GM12878 (cell line): ENCODE data around the gene BRCA1. TPM values are rescaled to one million over a fixed set of nuclear protein-coding genes. Genes with fewer than 3 reads are reported as not detected.

Experiments used
- ATF2 ChIP-seq: IDR thresholded peaks from 2 replicates; pipeline ENCODE4 v1.6.1; 2012; ENCODE audit warnings: low read length, inconsistent platforms
- ATF7 ChIP-seq: fragments of 450-650 bp; IDR thresholded peaks from 2 replicates; pipeline ENCODE4 v1.6.1; 2016; ENCODE audit warnings: low read depth, mild to moderate bottlenecking
- BHLHE40 ChIP-seq, 2 experiments: fragments of 450-650 bp in 1 of 2; IDR thresholded peaks; 2 replicates each; pipeline ENCODE4 v1.6.1; 2011 to 2017; ENCODE audit warnings: low read depth in 2 of 2, borderline replicate concordance in 1 of 2, improper control_type of control experiment in 1 of 2, low read length in 1 of 2, mild to moderate bottlenecking in 1 of 2
- BRCA1 ChIP-seq: IDR thresholded peaks from 2 replicates; pipeline ENCODE4 v1.6.1; 2011; ENCODE audit warnings: low read depth, low read length, improper control_type of control experiment
- CBFB ChIP-seq: IDR thresholded peaks from 2 replicates; pipeline ENCODE4 v1.6.1; 2016; ENCODE audit warnings: antibody characterized with exemption, low read depth
- CTCF ChIP-seq, 3 experiments: IDR thresholded peaks in 2 of 3; conservative IDR thresholded peaks in 1 of 3; 2 replicates each; pipeline ENCODE4 v1.5.1; 2011; ENCODE audit warnings: low read depth in 3 of 3, low read length in 3 of 3, mild to moderate bottlenecking in 3 of 3, control low read depth in 2 of 3, moderate library complexity in 2 of 3, inconsistent platforms in 1 of 3, mixed read lengths in 1 of 3; ENCODE audit not compliant: control insufficient read depth in 2 of 3, insufficient read depth in 1 of 3; ENCODE audit errors: extremely low read depth in 1 of 3
- HDAC6 ChIP-seq: fragments of 200-600 bp; sonication (generic); IDR thresholded peaks from one replicate; pipeline ENCODE4 v1.8.0; 2017; ENCODE audit warnings: antibody characterized with exemption; ENCODE audit not compliant: unreplicated experiment
- KAT2A ChIP-seq: conservative IDR thresholded peaks from 2 replicates; pipeline ENCODE4 v1.6.1; 2011; ENCODE audit warnings: low read depth, low read length; ENCODE audit not compliant: control insufficient read depth
- MTA2 ChIP-seq: fragments of 450-650 bp; IDR thresholded peaks from 2 replicates; pipeline ENCODE4 v1.6.1; 2016; ENCODE audit warnings: low read depth, mild to moderate bottlenecking, moderate library complexity
- NKRF ChIP-seq: fragments of 450-650 bp; conservative IDR thresholded peaks from 2 replicates; pipeline ENCODE4 v1.6.1; 2017; ENCODE audit warnings: mild to moderate bottlenecking, moderate library complexity
- PKNOX1 ChIP-seq: fragments of 450-650 bp; IDR thresholded peaks from 2 replicates; pipeline ENCODE4 v1.6.1; 2016; ENCODE audit warnings: mild to moderate bottlenecking
- POU2F2 ChIP-seq: IDR thresholded peaks from 3 replicates; pipeline ENCODE4 v1.6.1; 2011; ENCODE audit warnings: low read depth, mild to moderate bottlenecking, low read length, borderline replicate concordance
- RAD21 ChIP-seq: IDR thresholded peaks from 2 replicates; pipeline ENCODE4 v1.6.1; 2011; ENCODE audit warnings: mild to moderate bottlenecking, low read depth, low read length, moderate library complexity; ENCODE audit not compliant: insufficient read depth
- RELA ChIP-seq: fragments of 450-650 bp; IDR thresholded peaks from 2 replicates; pipeline ENCODE4 v1.8.0; 2014; ENCODE audit warnings: borderline replicate concordance; ENCODE audit not compliant: partially characterized antibody
- SMAD1 ChIP-seq: fragments of 450-650 bp; IDR thresholded peaks from 2 replicates; pipeline ENCODE4 v1.6.1; 2018; ENCODE audit warnings: mild to moderate bottlenecking, low read depth; ENCODE audit not compliant: partially characterized antibody
- STAT3 ChIP-seq: IDR thresholded peaks from 2 replicates; pipeline ENCODE4 v1.6.1; 2011; ENCODE audit warnings: low read depth, low read length, improper control_type of control experiment
- TARDBP ChIP-seq: IDR thresholded peaks from 2 replicates; pipeline ENCODE4 v1.6.1; 2016; ENCODE audit warnings: borderline replicate concordance
- ZNF384 ChIP-seq: IDR thresholded peaks from 2 replicates; pipeline ENCODE4 v1.6.1; 2012; ENCODE audit warnings: low read depth, mild to moderate bottlenecking, low read length, improper control_type of control experiment, borderline replicate concordance
- ZSCAN29 ChIP-seq: fragments of 450-650 bp; IDR thresholded peaks from 2 replicates; pipeline ENCODE4 v1.6.1; 2017; ENCODE audit warnings: mild to moderate bottlenecking, moderate library complexity
- polyA plus RNA-seq, 11 experiments: library from polyadenylated mRNA; depleted of rRNA in 4 of 11; unstranded in 6 of 11; stranded (reverse) in 5 of 11; fragments of >200 nt; fragmentation: Nextera tagmentation in 4 of 11; fragmentation: Illumina TruSeq in 1 of 11; extraction: Ambion mirVana in 4 of 11; extraction: Trizol in 1 of 11; gene quantifications; 1 replicate in 1 of 11; 2 replicates in 10 of 11; pipeline versions ENCODE4 v1.2.1 to v1.2.3, GENCODE V29; 2011 to 2016; ENCODE audit warnings: inconsistent platforms in 2 of 11, missing spikeins in 2 of 11, low read depth in 1 of 11
- total RNA-seq, 4 experiments: library from RNA; depleted of rRNA in 3 of 4; stranded (reverse); fragments of >200 nt in 3 of 4; fragmentation: Illumina TruSeq in 1 of 4; extraction: Trizol in 1 of 4; gene quantifications; 2 replicates each; pipeline versions ENCODE4 v1.2.1 to v1.2.3, GENCODE V29; 2013 to 2021
- TF ChIP-seq, protein P1 (sequence below): IDR thresholded peaks from 2 replicates; pipeline ENCODE4 v1.6.1; 2011; ENCODE audit warnings: borderline replicate concordance, low read depth, mild to moderate bottlenecking, moderate library complexity, mixed read lengths, low read length; ENCODE audit not compliant: insufficient read depth; ENCODE audit errors: extremely low read length

Gene BRCA1
- total and polyA plus RNA-seq, 10 of the 15 experiments (the other 5 are each of a cell fraction or from before 2014, with no cell fraction given), result 16.8 to 71.2 (median 44.2) TPM

DNA sequence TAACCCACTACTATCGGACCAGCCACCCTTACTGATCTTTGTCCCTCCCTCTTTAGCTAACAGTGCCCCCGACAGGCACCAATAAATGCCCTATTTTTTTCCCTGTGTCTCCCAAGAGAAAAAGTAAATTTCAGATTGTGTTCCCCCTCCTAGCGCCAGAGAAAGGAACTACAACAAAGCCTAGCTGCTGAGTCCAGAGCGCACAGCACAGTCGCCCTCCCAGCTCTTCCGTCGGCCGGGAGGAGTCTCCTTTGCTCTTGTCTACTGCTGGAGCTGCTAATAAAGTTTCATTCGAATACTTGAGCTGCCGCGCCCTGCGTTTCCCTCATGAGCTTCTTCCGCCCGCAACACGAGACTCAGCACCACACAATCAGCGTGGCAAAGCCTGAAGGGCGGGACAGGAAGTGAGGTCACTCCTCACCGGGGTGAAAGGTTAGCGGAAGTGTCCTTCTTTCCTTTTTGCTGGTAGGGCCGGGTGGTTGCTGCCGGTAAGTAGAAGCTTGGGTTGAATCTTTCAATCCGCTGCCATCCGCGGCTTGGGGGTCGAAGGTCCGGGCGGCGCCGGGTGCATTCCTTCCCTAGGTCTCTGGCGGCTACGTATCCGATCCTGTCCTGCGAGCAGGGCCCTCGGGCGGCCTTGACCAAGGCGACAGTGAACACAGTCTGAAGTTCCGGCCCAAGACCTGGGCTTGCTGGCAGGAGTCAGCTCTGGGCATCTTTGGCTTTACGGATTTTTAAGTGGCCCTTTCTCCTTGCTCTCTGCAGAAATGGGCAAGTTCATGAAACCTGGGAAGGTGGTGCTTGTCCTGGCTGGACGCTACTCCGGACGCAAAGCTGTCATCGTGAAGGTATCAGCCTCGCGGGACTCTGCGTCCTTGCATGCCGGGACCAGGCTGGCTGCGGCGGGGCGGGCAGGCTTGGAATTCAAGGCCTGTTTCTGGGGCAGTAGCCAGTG lies 126.9 kb downstream of the BRCA1 start, which contains the start of gene RPL27 (continued):
- no peak; the same call in 1 of the 2 replicates for TF ChIP-seq KAT2A
- TF ChIP-seq MTA2, result peak; percentile 91
- peak; percentile 61; the same call in 1 of the 2 replicates for TF ChIP-seq PKNOX1
- TF ChIP-seq, protein P1, sequence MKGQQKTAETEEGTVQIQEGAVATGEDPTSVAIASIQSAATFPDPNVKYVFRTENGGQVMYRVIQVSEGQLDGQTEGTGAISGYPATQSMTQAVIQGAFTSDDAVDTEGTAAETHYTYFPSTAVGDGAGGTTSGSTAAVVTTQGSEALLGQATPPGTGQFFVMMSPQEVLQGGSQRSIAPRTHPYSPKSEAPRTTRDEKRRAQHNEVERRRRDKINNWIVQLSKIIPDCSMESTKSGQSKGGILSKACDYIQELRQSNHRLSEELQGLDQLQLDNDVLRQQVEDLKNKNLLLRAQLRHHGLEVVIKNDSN, result peak; percentile 53
- peak; percentile 79 for TF ChIP-seq ATF2
- peak; percentile 70 for TF ChIP-seq SMAD1
- TF ChIP-seq RELA, result peak; percentile 83
- TF ChIP-seq POU2F2, result peak; percentile 93; the same call in 2 of the 3 replicates
- TF ChIP-seq BHLHE40 (IDR thresholded peaks at IDR 0.05; ENCODE audit: borderline replicate concordance in 1 of 2, low read depth in 2 of 2, low read length in 1 of 2), result peak; percentile 97 to 98
- peak; percentile 83 to 89 (median 88) for TF ChIP-seq CTCF (IDR thresholded peaks at IDR 0.05 in 2 of 3, conservative IDR thresholded peaks at IDR 0.05 in 1 of 3; ENCODE audit: control insufficient read depth in 2 of 3, extremely low read depth in 1 of 3, insufficient read depth in 1 of 3, low read depth in 3 of 3, low read length in 3 of 3)
- TF ChIP-seq STAT3, result no peak; the same call in 1 of the 2 replicates
- no peak for TF ChIP-seq HDAC6
- TF ChIP-seq RAD21, result peak; percentile 60
- peak; percentile 76; the same call in 1 of the 2 replicates for TF ChIP-seq ZNF384
- TF ChIP-seq NKRF, result peak; percentile 92; the same call in 1 of the 2 replicates
- TF ChIP-seq BRCA1, result no peak
- peak; percentile 96 for TF ChIP-seq ATF7
- TF ChIP-seq TARDBP, result peak; percentile 100
- TF ChIP-seq ZSCAN29, result peak; percentile 73; the same call in 1 of the 2 replicates
- TF ChIP-seq CBFB, result peak; percentile 52
